Heart left ventricle (tissue), 16 donors: ENCODE measurements around the gene ARGFX. TPM values are rescaled to one million over a fixed set of nuclear protein-coding genes. Genes with fewer than 3 reads are reported as not detected.
"Not testable (repeated sequence)": the region's sequence is repeated elsewhere in the genome, so short reads cannot be mapped to it uniquely, and the experiment has no call there.

Experiments used
- ATAC-seq, 4 donors: fragments of 200-7000 bp; cut with Tn5 transposase; one replicate each; pipeline ENCODE4 v1.9.1; 2020 to 2022; ENCODE audit warnings: moderate library complexity in 4 of 4, mild to moderate bottlenecking in 3 of 4, moderate number of reproducible peaks in 1 of 4
- DNase-seq, 5 donors: peaks; one replicate each; pipeline ENCODE4 v3.0.0-alpha.2; 2020
- H3K27ac ChIP-seq, 12 donors: fragments of 200-600 bp; sonication (generic) in 4 of 12; one replicate each; pipeline versions ENCODE4 v1.5.0 to v1.8.0; 2016 to 2022; ENCODE audit warnings: mild to moderate bottlenecking in 2 of 12
- H3K27me3 ChIP-seq, 9 donors: fragments of 200-600 bp; sonication (generic) in 2 of 9; one replicate each; pipeline versions ENCODE4 v1.5.1 to v1.8.0; 2016 to 2022; ENCODE audit warnings: mild to moderate bottlenecking in 3 of 9
- H3K36me3 ChIP-seq, 9 donors: fragments of 200-600 bp; sonication (generic) in 2 of 9; one replicate each; pipeline versions ENCODE4 v1.5.0 to v1.8.0; 2018 to 2022; ENCODE audit warnings: mild to moderate bottlenecking in 2 of 9
- H3K4me1 ChIP-seq, 12 donors: fragments of 200-600 bp; sonication (generic) in 4 of 12; one replicate each; pipeline versions ENCODE4 v1.5.0 to v1.8.0; 2016 to 2022; ENCODE audit warnings: mild to moderate bottlenecking in 3 of 12
- H3K4me3 ChIP-seq, 12 donors: fragments of 200-600 bp; sonication (generic) in 4 of 12; one replicate each; pipeline versions ENCODE4 v1.5.0 to v1.8.0; 2017 to 2022; ENCODE audit warnings: mild to moderate bottlenecking in 9 of 12, moderate library complexity in 4 of 12
- H3K9me3 ChIP-seq, 12 donors: fragments of 200-600 bp; sonication (generic) in 4 of 12; one replicate each; pipeline versions ENCODE4 v1.5.0 to v1.8.0; 2016 to 2022; ENCODE audit warnings: mild to moderate bottlenecking in 1 of 12
- CTCF ChIP-seq, 12 donors: fragments of 200-600 bp; sonication (generic) in 4 of 12; IDR thresholded peaks; one replicate each; pipeline versions ENCODE4 v1.5.0 to v1.8.0; 2018 to 2022; ENCODE audit warnings: antibody characterized with exemption in 12 of 12, mild to moderate bottlenecking in 5 of 12
- POLR2A ChIP-seq, 2 donors: fragments of 450-650 bp; IDR thresholded peaks; one replicate each; pipeline ENCODE4 v1.6.1; 2017; ENCODE audit warnings: antibody characterized with exemption in 2 of 2, mild to moderate bottlenecking in 2 of 2, moderate library complexity in 2 of 2
- WGBS, 4 donors: extraction: QIAGEN DNeasy Blood & Tissue Kit in 2 of 4; methylation state at CpG; one replicate each; pipeline versions ENCODE4 v1.1.5 to v1.1.7; 2013 to 2018; 5-methylcytosine and 5-hydroxymethylcytosine counted together
- intact Hi-C, 10 donors: fragments of 100-400 bp; cut with DNase I; formaldehyde crosslinking; loops; one replicate each; pipeline versions ENCODE4 v1.11.1 to v1.14.2; 2022
- polyA plus RNA-seq, 2 donors: library from polyadenylated mRNA; stranded (reverse); fragments of 200-250 nt; gene quantifications; one replicate each; pipeline ENCODE4 v1.2.3, GENCODE V29; 2013
- total RNA-seq, 9 donors: library from RNA; depleted of rRNA in 2 of 9; stranded (reverse); fragments of >200 nt in 2 of 9; fragmentation: NEBNext Ultra II Directional in 3 of 9; extraction: Animal tissue kit (Norgen Biotek cat#: 25700) in 3 of 9; gene quantifications; one replicate each; pipeline versions ENCODE4 v1.1.0 to v1.2.4, GENCODE V29; 2016 to 2023
- donor health status: ischemic (EF 13 %, LVEDD 7.1; RV severe dilation, severe dysfunction).
- donor health status: healthy with polysubstance abuse.
- donor health status: DM: no; HTN: yes; CAD: no.
- donor health status: DM: no; HTN: no; CAD: no.
- donor health status: ischemic (EF 25% LVEDD 6.9; RV normal size, moderate dysfunction).
- donor health status: ischemic (EF 25% LVEDD 5.7; RV mildly dilated, moderate dysfunction).
- donor health status: healthy.
- donor health status: DM: yes; HTN: yes; CAD: no.
- donor health status: ischemic (EF 35%, LVEDD 5.7; RV mildly dilated, moderate dysfunction).
- donor health status: nonischemic (EF 11% LVEDD 7.7; RV severe dilation, severe dysfunction).
- donor health status: DM: yes; HTN: yes; CAD: no.
- donor health status: PGD.
- donor health status: ischemic (EF 29% LVEDD 5.4; RV normal size, mild dysfunction).
- donor health status: nonischemic (EF 23%, LVEDD 6.1; RV moderate dilation, normal function).

Gene ARGFX
- total and polyA plus RNA-seq, 11 donors, result not detected

GRCh38 chr3:121598564-121598963, 30.8 kb downstream of the ARGFX start:
- peaks cover 0 to 56% (median 26%) of the 10 kb centered on the region in 12 donors for H3K4me1 ChIP-seq
- peak overlapping the region in 8 of 12 donors; percentile 8 to 95 (median 87) for H3K27ac ChIP-seq
- H3K27me3 ChIP-seq, result no peaks in the 10 kb centered on the region
- TF ChIP-seq POLR2A (IDR thresholded peaks at IDR 0.05) (no peak), CTCF (IDR thresholded peaks at IDR 0.05) (no peak)
- 81 to 91% (median 86%) methylated on average over 2 of the region's 2 CpGs for WGBS, 4 donors
- DNase-seq (no peak), ATAC-seq (no peak)
- H3K36me3 ChIP-seq, result peaks cover 0 to 2% (median 0%) of the 10 kb centered on the region in 9 donors
- H3K9me3 ChIP-seq, result no peaks in the 10 kb centered on the region
- no peak overlapping the region for H3K4me3 ChIP-seq
- intact Hi-C loops, result loop anchor here in 3 of 10 donors (2.0 to 10.0 kb wide), 3 partner anchors 46 to 52 kb away; no protein-coding TSS in a partner anchor

- not testable (repeated sequence) for H3K4me3 ChIP-seq, ATAC-seq, H3K27me3 ChIP-seq, H3K36me3 ChIP-seq, DNase-seq, H3K9me3 ChIP-seq
- peak overlapping the region in 9 of 12 donors; percentile 66 to 90 (median 81) for H3K27ac ChIP-seq
- intact Hi-C loops, result loop anchor here in 3 of 10 donors (2.0 to 10.0 kb wide), 3 partner anchors 45 to 51 kb away; no protein-coding TSS in a partner anchor
- 51 to 58% (median 57%) methylated on average over 2 of the region's 2 CpGs for WGBS, 4 donors
- H3K4me1 ChIP-seq, result peaks cover 0 to 69% (median 27%) of the 10 kb centered on the region in 12 donors
Observed at GRCh38 chr3:121599900-121600299, 32.2 kb downstream of the ARGFX start.

- TF ChIP-seq CTCF (IDR thresholded peaks at IDR 0.05) (no peak), POLR2A (IDR thresholded peaks at IDR 0.05) (no peak)
- peaks cover 0 to 76% (median 28%) of the 10 kb centered on the region in 12 donors for H3K4me1 ChIP-seq
- intact Hi-C loops, result no loop called here
- H3K9me3 ChIP-seq, result no peaks in the 10 kb centered on the region
- WGBS, 4 donors, result 5 to 9% (median 8%) methylated on average over 4 of the region's 4 CpGs
- no peak for DNase-seq
- H3K4me3 ChIP-seq, result peak overlapping the region in 4 of 12 donors; percentile 12 to 27 (median 20)
- ATAC-seq, result peak; percentile 80 to 84 (median 84)
- peaks cover 0 to 10% (median 0%) of the 10 kb centered on the region in 9 donors for H3K36me3 ChIP-seq
- H3K27ac ChIP-seq, result peak overlapping the region; percentile 46 to 90 (median 80)
- H3K27me3 ChIP-seq, result no peaks in the 10 kb centered on the region
Observed at GRCh38 chr3:121601212-121601812, 33.6 kb downstream of the ARGFX start.

DNA sequence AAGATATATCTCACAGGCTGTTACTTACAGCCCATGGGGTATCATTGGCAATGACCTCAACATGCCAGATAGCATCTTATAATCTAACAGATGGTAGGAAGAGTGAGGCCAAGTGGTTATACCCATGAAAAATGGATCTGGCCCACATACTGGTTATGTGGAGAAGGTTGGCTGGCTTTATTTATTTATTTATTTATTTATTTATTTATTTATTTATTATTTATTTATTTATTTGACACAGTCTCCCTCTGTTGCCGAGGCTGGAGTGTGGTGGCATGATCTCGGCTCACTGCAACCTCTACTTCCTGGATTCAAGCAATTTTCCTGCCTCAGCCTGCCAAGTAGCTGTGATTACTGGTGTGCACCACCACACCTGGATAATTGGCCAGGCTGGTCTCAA, 37.0 kb downstream of the ARGFX start:
- intact Hi-C loops, result no loop called here
- no peaks in the 10 kb centered on the region for H3K27me3 ChIP-seq
- no peaks in the 10 kb centered on the region for H3K9me3 ChIP-seq
- peak overlapping the region in 1 of 12 donors; percentile 14 for H3K27ac ChIP-seq
- H3K36me3 ChIP-seq, result peaks cover 0 to 14% (median 0%) of the 10 kb centered on the region in 9 donors
- H3K4me1 ChIP-seq, result peaks cover 0 to 85% (median 32%) of the 10 kb centered on the region in 12 donors
- DNase-seq (no peak), ATAC-seq (no peak)
- TF ChIP-seq CTCF (IDR thresholded peaks at IDR 0.05) (no peak), POLR2A (IDR thresholded peaks at IDR 0.05) (no peak)
- H3K4me3 ChIP-seq, result no peak overlapping the region
- WGBS, 4 donors, result 80 to 96% (median 88%) methylated on average over 2 of the region's 2 CpGs
